ENCODE results near the gene CYBA.

- TF ChIP-seq CTCF (IDR thresholded peaks at IDR 0.05) (no peak), POLR2A (IDR thresholded peaks at IDR 0.05) (no peak)
Observed at GRCh38 chr16:88695218-88695617, 44.4 kb upstream of the CYBA start.

All from breast epithelium (tissue), 3 donors.